COLO668 (cell line): ENCODE data around the gene RGS3.
"Not testable (repeated sequence)": the region's sequence is repeated elsewhere in the genome, so short reads cannot be mapped to it uniquely, and the experiment has no call there.

Source experiments
- DNase-seq: peaks from one replicate; lab custom pipeline; 2025; ENCODE audit not compliant: unreplicated experiment; lab: John Stamatoyannopoulos, UW

RGS3 gene

DNA sequence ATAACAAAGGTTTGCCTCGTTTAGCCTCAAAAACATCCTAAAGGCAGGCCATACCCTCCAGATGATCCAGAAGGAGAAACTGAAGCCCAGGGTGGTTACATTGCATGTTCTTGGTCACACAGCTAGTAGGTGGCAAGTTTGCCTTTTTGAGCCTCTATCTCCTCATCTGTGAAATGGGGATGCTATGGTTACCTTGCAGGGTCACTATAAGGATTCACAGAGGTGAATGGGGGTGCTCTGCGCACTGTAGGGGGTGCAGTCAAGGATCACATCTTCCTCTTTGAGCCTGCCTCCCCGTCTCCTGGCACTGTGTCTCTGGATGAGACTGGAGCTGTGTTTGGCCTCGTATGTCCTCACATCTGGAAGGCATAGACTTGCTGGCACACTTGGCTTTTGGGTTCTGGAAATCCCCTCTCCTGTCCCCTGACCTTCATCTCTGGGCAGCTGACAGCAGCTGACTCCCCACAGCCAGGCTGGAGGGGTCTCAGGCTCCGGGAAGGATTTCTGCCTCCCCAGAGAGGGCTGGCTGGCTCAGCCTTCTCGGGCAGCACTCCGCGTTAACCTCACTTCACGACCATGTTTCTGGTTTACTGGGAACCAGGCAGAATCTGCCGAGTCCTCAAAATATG, 167.7 kb downstream of the RGS3 start:
- DNase-seq = no peak

DNA sequence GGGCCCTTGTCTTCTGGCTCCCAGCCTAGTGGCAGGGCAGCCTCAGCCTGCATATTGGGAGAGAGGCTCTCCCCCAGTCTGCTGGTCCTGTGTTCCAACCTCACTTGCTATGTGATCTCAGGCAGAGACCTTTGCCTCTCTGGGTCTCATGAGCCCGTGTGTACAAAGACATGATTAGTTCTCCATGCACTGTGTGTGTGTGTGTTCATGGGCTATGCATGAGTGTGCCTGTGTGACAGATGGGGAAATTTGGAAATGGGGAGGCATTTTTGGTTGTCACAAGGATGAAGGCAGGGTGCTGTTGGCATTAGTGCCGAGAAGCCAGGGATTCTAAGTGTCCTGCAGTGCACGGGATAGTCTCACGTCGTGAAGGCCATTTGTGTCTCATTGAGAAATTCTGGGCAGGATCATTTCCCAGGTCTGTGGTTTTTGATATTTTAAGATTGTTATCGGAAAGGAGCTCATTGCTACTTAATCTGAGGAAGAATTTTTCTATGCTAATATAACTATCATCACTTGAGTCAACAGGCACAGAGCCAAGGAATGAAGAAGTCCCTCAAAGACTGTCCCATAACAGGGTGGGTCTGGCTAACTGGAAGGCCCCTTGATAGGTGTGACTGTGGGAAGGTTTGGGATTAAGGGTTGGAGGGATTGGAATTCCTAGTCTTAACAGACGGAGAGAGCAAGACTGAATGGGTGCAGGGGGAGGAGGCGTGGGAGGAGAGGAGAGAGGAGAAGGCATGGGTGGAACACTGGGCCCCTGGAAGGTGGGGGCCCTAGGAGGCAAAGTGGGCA, 168.5 kb downstream of the RGS3 start:
- DNase-seq = no peak

DNA sequence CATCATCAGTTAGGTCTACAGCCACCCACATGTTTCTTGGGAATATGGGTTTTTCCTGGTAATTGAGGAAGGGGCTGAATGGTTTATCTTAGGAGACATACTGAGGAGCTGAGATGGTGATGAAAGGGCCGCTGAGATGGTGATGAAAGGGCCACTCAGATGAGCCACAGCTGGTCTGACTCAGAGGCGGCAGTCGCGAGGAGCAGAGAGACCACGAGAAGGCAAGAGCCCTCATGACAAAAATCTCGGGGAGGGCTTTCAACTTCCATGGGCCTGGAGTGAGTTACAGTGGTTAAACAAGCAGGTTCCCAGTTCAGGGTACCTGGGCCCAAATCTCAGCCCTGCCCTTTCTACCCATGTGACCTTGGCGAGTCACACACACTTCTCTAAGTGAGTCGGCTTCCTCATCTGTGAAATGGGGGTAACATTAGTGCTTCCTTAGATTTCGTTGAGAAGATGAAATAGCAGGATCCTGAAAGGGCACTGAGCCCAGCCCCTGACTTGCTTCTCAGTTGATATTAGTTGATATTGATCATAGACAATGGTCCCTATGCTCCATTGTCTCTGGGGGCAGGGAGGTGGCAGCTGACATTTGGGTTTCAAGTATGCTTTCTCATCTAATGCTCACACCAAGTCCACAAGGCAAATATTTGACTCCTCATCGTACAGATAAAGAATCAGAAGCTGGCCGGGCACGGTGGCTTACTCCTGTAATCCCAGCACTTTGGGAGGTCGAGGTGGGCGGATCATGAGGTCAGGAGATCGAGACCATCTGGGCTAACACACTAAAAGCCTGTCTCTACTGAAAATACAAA, 169.5 kb downstream of the RGS3 start:
- no peak for DNase-seq

DNA sequence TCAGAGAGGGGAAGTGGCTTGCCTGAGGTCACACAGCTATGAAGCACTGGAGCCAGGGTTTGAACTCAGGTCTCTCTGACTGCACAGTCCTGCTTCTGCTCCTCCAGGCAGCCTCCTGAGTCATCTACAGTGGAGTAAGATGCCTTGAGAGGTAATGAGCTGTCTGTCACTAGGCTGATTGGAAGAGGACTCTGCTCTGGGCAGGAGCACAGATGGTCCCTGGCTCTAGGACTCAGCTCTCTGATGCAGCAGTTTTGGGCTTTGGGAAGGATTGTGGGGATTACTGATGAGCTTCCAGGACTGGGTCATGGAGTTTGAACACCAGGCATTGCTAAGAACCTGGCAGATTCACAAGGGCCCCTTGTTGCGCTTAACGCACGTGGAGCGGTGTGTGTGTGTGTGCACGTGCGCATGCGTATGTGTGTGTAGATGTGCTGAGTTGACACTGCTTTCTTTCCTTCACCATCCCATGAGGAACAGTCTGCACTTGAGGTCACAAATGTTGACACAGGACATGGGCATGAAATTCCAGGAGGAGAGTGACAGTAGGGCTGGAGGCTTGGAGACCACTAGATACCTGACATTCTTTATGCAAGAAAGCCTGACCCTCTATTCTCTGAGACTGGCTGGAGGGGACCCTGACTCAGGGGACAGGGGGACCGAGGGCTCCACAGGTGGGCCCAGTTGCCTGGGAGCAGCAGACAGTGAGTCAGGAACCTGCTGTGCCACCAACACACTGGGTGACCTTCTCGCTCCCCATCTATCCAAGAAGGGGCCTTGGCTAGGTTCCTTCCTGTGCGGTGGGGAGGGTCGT, 170.5 kb downstream of the RGS3 start:
- no peak for DNase-seq

DNA sequence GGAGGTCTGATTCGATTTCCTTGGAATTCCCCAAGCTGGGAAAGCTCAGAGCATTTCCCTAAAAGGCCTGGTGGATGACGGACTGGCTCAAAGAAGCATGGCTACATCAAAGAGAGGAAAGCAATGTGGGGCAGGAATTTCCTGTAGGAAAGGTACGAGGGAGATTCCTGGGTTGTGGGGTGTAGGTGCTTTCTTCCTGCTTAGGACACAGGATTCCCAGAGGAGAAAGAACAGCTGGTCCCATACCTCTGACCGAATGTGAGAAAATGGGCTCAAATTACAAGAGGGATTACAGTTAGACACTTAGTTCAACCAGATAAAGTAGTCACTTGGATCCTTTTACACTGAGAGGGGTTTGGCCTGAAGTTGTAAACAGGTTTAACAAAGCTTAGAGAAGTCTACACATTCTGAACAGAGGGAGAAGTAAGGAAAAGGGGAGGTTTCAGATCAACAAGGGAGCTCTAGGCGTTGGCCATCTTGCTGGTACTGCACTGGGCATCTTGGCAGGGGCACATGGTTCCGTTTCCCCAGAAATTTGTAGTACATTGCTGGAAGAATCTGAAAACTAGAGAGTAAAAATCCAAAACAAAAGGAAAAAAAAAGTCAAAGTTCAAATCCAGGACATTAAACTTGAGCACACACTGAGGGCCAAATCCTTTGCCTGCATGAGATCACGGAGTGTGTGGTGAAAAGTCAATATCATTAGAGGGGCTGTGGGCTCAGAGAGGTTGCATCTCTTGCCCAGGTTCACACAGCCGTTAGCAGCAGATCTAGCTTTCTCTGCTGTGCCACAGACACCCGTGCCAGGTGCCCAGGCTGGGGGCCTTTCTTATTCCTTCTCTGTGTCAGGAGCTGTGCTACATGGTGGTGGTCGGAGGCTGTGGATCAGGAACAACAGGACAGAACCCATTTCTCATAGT, 171.3 kb downstream of the RGS3 start:
- no peak for DNase-seq

DNA sequence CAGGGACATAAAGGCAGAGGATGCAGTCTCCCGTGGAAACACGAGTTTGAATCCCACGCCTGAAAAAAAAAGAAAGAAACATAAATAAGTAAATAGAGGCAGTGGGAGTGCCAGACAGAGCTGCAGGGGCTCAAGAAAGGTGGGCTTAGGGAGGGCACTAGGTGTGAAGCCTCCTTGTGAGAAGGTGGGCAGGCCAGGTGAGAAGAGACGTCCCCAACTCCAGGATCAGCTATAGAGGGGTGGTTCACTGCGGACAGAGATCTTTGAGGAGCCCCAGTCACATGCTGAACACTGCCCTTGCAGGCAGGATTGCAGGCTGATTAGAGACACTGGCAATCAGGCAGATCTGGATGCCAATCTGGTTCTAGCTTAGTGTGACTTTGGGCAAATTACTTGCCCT, 172.1 kb downstream of the RGS3 start:
- no peak for DNase-seq

DNA sequence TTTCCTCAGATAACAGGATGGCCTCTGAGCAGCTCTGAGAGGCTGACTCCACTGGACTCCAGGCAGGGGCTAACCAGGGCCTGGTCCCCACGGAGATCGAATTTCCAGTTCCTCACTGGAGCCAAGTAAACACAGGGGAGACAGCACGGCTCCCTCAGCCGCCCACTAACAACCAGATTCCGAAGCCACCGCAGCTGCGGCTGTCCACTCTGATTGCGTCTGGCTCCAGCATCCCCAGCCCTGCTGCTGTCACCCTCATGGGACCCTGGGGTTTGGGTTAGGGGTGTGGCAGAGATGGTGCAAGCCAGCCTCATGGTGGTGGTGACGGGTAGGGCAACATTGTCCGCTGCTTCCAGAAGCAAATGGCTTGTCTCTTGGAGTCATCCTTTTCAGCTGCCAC, 172.6 kb downstream of the RGS3 start:
- no peak for DNase-seq

DNA sequence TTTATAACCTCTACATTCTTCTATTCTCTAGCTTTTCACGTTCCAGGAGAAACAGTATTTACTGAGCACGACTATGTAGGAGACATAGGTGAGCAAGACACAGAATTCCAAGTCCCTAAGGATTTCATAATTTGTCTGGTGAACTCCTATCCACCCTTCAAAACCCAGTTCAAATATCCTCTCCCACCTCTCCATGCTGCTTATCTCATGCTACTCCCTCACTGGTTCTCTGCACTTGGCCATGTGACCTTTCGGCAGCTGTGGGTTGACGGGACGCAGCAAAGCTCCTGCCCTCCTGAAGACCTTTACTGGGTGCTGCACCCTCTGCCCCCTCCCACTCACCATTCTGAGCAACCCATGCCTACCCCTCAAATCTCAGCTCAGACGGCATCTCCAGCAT, 173.2 kb downstream of the RGS3 start:
- DNase-seq = no peak

DNA sequence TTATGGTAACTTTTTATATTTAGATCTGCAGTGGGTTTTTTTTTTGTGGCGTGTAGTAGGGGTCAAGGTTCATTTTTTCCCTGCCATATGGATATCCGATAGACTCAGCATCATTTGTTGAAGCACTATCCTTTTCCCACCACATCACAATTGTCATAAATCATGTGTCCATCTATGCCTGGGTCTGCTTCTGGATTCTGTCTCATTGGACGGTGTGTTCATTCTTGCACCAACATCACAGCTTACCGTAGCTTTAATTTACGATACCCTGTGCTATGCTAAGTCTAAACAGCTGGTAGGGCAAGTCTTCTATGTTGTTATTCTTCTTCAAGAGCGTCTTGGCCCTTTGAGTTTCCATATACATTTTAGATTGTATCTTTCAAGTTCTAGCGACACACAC, 175.0 kb downstream of the RGS3 start:
- DNase-seq = no peak

DNA sequence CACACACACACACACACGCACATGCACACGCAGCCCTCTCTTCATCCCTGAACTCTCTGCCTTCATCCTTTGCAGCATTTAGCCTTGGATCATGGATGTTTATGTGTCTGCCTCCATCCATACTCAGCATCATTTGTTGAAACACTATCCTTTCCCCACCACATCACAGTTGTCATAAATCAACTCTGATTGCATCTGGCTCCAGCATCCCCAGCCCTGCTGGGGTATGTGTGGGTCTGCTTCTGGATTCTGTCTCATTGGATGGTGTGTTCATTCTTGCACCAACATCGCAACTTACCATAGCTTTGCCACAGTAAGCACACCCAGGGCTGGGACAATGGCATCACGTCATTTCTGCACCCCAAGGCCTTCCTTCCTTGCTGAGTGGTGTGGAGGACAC, 175.4 kb downstream of the RGS3 start:
- DNase-seq = no peak

DNA sequence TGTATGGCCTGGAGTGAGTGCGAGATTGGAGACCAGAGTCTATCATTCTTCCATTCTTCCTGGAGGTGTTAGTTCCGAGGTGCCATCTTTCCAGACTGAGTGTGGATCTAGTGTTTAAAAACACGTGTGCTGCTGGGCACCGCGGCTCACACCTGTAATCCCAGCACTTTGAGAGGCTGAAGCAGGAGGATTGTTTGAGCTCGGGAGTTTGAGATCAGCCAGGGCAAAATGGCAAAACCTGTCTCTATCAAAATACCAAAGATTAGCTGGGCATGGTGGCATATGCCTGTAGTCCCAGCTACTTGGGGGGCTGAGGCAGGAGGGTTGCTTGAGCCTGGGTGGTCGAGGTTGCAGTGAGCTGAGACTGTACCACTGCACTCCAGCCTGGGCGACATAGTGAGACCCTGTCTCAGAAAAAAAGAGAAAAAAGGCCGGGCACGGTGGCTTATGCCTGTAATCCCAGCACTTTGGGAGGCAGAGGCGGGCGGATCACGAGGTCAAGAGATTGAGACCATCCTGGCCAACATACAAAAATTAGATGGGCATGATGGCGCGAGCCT, 176.0 kb downstream of the RGS3 start:
- DNase-seq = not testable (repeated sequence)

DNA sequence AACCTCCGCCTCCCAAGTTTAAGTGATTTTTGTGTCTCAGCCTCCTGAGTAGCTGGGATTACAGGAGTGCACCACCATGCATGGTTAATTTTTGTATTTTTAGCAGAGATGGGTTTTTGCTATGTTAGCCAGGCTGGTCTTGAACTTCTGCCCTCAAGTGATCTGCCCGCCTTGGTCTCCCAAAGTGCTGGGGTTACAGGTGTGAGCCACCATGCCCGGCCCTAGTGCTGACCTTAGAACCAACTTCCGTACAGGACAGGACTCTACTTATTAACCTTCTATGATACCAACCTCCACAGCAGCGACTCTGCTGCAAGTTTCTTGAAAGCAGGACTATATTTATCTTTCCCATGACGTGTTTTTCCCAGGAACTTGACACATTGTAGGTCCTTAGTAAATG, 176.9 kb downstream of the RGS3 start:
- no peak for DNase-seq

DNA sequence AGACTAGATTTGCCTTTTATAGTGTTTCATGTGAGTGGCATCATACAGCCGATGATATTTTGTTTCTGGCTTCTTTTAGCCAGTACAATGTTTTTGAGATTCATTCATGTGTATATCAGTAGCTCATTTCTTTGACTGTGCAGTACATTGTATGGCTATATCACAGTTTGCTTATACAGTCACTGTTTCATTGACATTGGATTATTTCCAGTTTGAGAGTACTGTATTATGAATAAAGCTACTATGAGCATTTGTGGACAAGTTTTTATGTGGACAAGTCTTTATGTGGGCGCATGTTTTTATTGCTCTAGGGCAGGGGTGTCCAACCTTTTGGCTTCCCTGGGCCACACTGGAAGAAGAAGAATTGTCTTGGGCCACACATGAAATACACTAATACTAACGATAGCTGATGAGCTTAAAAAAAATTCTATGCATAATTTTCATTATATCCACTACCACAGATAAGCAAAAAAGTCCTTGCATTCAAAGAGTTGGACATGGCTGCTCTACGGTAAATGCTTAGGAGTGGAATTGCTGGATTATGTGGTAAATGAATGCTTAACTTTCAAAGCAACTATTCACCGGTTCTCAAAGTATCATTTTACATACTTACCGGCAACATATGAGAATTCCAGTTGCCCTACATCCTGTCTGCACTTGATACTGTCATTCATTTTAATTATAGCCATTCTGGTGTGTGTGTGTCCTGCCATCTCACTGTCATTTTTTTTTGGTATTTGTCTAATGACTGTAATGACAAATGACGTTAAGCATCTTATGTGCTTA, 177.8 kb downstream of the RGS3 start:
- no peak for DNase-seq

DNA sequence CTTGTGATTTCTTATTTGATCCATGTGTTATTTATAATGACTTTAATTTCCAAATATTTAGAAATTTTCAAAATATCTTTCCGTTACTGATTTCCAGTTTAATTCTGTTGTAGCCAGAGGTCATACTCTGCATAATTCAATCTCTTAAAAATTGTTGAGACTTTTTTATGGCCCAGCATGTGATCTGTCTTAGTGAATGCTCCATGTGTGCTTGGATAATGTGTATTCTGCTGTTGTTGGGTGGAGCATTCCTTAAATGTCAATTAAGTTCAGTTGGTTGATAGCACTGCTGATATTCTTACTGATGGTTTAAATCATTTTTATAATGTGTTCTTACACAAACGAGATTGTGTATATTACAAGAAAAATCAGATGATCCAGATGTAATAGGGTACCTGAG, 180.8 kb downstream of the RGS3 start:
- no peak for DNase-seq

DNA sequence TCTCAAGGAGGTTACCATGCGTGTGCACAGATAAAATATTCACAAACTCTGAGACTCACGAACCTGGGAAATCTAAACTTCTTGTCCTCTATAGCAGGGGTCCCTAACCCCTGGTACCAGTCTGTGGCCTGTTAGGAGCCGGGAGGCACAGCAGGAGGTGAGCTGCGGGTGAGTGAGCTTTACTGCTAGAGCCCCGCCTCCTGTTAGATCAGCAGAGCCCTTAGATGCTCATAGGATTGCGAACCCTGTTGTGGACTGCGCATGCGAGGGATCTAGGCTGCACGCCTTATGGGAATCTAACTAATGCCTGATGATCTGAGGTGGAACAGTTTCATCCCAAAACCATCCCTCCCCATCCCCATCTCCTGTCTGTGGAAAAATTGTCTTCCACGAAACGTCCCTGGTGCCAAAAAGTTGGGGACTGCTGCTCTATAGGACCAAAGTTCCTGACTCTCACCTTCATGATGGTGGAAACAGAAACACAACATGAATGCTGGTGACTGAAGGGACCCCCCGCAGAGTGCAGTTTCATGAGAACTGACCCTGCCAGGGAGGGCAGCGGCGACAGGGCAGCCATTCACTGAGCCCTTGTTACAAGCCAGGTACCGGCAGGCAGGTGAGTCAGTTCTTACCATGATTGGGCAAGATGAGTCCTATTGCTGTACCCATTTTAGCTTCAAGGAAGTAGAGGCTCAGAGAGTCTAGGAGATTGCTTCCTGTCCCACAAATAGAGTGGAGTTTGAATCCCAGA, 181.9 kb downstream of the RGS3 start:
- no peak for DNase-seq

DNA sequence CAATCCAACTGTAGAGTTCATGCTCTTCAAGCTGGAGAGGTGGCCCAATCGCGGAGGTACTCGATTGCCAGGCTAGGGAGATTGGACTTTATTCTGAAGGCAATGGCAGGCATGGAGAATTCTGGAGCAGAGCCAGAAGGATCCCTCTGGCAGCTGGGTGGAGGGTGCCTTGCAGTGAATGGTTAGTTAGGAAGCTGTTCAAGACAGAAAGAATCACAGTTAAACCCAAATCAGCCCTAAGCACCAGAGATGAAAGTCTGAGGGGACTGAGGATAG, 182.4 kb downstream of the RGS3 start:
- DNase-seq = no peak

DNA sequence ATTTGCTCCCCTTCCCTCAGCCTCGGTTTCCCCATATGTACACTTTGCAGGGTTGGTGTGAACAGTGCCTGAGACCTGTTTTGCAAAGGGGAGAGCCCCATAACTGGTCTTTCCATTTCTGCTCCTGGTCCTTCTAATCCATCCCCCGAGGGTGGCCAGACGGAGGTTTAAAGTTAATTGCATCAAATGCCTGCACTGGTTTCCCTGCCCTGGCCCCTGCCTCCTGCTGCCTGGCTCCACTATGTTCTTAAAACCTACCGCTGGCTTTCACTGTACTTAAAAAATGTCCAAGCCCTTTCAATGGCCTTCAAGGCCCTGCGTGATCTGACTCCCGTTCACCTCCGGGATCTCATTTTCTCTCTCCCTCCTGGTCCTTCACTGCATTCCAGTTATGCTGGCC, 183.0 kb downstream of the RGS3 start:
- DNase-seq = no peak
